ENCODE data around the gene WTIP.
A peak's percentile ranks its signal among the peaks of the same experiment; 100 is the strongest.

WTIP gene

DNA sequence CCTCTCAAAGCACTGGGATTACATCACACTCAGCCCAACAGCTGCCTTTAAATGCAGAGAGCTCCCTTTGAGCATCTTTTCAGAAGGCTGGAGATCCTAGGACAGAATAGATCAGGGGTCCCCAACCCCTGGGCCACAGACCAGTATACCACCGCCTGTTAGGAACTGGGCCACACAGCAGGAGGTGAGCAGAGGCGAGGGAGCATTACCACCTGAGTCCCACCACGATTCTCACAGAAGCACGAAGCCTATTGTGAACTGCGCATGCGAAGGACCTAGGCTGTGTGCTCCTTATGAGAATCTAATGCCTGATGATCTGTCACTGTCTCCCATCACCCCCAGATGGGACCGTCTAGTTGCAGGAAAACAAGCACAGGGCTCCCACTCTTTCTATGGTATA, 2.2 kb upstream of the WTIP start:
- no peak for DNase-seq

DNA sequence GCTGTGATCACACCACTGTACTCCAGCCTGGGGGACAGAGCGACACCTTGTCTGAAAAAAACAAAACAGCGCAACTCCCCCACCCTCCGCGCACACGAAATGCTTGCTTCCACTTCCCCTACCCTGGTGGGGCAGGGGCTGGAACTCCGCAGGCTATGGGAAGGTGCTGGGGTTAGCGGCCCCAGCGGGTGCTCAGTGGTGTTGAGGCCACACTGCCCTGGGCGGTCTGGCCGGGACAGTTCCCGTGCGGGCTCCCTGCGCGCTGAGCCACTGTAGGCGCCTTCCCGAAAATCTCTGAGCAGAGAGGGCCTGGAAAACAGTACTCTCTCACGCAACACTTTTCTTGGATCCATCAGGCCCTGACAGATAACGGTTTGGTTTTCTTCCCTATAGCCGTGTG, 1.1 kb upstream of the WTIP start:
- DNase-seq, result no peak

DNA sequence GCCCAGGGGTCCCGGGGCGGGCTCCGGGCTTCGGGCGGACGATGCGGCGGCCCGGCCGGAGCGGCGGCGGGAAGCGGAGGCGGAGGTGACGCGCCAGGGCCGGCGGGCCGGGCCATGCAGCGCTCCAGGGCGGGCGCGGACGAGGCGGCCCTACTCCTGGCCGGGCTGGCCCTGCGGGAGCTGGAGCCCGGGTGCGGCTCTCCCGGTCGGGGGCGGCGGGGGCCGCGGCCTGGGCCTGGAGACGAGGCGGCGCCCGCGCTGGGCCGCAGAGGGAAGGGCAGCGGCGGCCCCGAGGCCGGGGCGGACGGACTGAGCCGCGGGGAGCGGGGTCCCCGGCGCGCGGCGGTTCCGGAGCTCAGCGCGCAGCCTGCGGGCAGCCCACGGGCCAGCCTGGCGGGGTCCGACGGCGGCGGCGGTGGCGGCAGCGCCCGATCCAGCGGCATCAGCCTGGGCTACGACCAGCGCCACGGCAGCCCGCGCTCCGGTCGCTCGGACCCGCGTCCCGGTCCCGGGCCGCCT, 362 bp downstream of the WTIP start:
- no peak for DNase-seq

DNA sequence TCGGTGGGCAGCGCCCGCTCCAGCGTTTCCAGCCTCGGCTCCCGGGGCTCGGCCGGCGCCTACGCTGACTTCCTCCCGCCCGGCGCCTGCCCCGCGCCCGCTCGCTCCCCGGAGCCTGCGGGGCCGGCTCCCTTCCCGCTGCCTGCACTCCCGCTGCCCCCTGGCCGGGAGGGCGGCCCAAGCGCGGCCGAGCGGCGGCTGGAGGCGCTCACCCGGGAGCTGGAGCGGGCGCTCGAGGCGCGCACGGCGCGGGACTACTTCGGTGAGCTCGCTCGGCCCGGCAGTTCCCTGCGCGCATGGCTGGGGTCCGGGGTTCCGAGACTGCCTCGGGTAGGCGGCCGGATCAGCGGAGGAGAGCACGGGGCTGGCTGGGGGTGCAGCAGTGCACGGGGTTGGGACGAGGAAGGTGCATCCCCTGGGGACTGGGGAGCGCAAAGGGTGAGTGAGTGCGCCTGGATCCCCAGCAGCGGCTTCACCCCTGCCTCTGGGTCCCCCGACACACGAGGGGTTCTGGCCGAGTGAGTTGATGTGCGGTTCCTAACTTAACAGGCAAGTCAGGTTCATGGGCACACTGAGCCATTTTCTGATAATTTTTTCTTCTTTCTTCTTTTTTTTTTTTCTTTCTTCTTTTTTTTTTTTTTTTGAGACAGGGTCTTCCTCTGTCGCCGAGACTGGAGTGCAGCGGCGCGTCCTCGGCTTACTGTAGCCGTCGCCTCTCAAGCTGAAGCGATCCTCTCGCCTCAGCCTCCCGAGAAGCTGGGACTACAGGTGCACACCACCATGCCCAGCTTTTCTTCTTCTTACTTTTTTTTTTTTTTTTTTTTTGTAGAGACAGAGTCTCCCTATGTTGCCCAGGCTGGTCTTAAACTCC, 1.1 kb downstream of the WTIP start:
- DNase-seq, result peak; percentile 44

DNA sequence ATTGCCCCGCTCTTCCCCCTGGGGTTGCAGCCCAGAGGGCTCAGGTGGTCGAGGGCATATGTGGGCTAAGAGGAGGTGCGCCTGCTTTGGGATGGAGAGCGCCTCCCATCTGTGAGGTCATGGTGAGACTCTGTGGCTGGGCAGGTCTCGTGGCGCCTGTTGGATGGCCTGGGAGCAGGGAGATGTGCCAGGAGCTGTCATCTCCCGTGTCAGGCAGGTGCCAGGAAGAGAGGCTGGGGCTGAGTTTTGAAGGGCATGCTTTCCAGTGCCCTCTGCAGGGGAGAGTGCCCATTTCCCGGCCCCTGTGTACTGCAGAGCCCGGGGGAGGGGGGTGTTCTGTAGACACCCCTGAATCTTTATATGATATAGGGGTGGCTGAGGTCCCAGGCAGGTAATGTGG, 2.8 kb downstream of the WTIP start:
- DNase-seq, result no peak

DNA sequence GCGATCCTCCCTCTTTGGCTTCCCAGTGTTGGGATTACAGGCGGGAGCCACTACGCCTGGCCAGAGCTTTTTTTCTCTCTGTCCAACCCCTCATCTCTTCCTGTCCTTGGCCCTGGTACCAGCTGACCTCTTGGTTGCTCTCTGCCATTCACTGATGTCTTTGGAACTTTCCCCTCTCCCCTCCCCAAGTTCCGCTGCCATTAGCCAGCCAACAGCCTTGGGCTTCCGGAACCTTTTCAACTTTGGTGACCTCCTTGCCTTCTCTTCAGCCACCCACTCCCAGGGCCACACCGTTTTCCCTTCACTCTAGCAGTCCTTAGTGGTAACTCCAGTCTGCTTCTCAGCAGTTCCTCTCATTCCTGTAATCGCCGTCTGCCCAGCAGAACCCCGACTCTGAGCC, 4.3 kb downstream of the WTIP start:
- DNase-seq, result no peak

DNA sequence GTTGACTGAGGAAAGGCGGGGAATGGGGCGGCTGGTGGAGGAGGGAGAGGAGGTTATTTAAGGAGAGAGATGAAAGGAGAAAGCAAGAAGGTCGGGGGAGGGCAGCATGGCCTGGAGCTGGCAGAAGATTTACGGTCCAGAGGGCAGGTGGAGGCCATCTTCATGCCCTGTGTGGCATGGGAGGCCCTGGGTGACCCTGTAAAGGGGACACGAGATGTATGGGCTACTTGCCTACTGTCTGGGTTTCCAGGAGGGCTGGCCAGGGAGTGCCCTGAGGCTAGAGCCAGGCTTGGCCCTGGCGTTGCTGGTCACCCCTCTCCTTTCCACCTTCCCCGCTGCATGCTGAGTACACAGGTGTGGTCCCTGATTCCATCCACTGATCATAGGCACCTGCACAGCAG, 6.1 kb downstream of the WTIP start:
- no peak for DNase-seq

DNA sequence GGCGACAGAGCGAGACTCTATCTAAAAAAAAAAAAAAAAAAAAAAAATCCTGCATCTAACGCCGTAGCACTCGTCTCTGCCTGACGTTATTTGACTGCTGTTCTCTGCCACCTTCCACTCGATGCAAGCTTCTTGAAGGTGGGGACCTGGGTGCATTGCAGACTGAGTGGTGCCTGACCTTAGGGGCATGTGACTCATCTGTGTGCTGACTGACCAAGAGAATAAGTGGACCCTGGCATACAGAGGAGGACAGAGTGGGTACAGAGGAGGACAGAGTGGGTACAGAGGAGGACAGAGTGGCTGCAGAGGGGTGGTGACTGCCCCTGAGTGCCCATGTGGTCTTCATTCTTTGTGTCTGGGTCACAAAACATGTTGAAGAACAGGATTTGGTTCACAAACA, 7.6 kb downstream of the WTIP start:
- no peak for DNase-seq

DNA sequence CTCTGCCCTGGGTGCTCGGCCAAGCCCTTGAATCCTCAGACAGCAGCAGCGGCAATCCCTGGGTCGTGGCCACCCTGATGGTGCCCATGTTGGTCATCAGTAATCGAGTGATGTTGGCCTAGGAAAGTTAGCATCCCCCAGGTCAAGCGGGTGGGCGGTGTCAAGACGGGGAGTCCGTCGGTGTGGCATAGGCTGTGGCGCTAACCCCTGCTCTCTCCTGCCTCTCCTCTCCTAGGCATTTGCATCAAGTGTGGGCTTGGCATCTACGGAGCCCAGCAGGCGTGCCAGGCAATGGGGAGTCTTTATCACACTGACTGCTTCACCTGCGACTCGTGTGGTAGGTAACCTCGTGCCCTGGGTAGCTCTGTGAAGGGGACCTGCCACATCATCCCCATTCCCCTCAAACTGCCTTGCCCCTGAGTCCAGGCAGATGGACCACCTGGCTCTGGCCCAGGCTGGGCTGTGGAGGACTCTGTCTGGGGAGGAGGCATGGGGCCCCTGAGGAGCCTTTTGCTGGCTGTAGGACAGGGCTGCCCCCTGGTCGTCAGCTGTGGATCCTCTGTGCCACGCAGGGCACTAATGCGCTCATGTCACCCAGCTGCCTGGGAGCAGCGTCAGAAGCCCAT, 8.7 kb downstream of the WTIP start:
- DNase-seq, result no peak

DNA sequence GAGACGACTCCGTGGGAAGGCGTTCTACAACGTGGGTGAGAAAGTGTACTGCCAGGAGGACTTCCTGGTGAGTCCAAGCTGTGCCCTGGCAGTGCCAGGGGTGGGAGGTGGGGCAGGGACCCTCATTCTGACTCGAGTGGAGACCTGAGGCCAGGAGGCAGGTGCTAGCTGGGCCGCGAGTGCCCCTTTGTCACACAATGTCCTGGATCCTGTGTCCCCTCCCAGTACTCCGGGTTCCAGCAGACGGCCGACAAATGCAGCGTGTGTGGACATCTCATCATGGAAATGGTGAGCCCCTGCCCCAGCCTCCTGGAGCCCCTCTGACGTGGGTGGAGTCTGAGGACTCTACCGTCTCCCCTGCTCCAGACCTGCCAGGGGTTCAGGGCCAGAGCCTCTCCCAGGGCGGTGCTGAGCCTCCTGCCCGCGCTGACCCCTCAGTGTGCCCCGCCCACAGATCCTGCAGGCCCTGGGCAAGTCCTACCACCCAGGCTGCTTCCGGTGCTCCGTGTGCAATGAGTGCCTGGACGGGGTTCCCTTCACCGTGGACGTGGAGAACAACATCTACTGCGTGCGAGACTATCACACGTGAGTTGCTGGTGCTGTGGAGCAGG, 11.6 kb downstream of the WTIP start:
- DNase-seq, result no peak

DNA sequence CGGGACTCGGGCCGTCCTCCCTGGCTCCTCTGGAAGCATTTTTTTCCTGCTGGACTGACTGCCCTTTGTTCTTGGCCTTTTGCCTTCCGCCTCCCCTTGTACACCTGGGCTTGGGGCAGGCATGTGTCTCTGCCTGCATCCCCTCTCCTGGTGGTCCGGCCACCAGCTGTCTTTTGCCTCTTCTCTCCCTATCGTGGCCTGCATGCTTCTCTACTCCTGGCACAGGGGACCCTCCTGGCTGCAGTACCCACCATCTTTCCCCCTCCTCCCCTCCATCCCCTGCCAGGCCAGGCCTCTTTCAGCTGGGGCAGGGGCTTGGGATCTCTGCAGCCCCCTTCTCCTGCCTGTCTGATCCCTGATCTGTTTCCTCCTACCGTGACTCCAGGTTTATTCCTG, 12.1 kb downstream of the WTIP start:
- no peak for DNase-seq

DNA sequence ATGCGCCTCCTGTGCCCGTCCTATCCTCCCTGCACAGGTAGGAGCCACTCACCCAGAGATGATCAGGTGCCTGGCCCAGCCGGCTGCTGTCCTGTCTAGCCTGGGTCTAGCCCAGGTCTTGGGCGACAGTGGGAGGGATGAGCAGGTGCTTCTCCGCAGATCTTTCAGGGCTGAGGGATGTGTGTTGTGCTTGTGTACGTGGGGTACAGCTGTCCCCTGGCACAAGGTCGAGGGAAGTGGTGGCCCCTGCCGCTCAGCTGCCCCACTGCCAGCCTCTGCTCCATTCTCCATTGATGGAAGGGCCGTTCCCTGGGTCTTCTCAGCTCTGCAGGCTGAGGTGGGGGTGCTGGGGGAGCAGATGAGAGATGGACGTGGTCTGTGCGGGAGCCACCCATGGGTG, 13.0 kb downstream of the WTIP start:
- no peak for DNase-seq

DNA sequence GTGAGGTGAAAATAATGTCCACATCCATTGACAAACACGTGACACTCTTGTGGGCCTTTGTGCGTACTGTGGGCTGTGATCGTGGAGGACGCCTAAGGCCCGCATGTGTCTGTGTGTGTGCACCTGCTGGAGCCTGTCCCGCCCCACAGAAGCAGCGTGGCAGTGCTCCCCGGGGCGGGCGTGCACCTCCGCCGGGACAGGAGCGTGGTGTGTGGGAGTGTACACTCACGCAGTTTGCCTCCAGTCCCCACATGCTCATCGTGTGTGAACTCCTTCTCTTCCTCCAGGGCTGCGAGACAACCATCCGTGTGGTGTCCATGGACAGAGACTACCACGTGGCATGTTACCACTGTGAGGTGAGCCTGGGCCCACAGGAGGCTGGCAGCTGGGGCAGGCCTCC, 13.9 kb downstream of the WTIP start:
- DNase-seq, result no peak

DNA sequence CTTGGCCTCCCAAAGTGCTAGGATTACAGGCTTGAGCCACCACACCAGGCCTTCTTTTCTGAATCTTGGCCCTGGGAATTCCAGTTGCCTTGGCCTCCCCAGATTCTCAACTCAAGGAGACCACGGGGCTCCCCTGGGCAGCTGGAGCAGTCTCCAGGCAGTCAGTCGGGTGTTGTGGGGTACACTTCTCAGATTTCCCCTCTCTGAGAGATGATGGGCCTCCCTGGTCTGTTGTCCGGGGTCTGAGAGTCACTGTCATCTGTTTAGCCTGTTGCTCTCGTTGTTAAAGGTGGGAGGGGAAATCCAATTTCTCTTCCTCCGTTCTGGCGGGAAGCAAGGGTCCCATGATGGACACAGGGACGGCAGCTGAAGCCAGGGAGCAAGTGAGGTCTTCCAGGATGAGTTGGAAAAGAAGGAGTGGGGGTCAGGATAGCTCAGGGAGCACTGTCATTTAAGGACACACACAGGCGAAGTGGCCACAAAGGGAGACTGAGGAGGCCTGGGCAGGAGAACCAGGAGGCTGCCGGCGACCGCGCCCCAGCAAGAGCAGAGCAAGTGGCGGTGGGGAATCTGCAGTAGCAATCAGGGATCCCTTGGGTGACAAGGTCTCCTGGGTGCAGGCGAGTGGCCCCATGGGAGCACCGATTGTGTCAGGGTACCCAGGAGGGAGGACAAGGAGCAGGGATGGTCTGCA, 15.7 kb downstream of the WTIP start:
- DNase-seq, result no peak

DNA sequence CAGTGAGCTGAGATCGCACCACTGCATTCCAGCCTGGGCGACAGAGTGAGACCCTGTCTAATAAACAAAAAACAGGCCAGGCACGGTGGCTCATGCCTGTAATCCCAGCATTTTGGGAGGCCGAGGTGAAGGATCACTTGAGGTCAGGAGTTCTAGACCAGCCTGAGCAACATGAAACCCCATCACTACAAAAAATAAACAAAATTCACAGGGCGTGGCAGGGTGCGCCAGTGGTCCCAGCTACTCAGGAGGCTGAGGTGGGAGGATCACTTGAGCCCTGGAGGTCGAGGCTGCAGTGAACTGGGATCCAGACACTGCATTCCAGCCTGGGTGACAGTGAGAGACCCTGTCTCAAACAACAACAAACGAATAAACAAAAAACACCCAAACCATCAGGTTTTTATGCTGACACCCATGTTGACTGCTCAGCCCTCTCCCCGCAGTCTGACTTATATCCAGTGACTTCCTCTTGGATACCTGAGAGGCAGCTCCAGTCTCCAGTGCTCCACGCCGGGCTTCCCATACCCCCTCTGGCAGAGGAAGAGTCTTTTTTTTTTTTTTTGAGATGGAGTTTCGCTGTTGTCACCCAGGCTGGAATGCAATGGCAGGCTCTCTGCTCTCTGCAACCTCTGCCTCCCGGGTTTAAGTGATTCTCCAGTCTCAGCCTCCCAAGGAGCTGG, 17.7 kb downstream of the WTIP start:
- no peak for DNase-seq

DNA sequence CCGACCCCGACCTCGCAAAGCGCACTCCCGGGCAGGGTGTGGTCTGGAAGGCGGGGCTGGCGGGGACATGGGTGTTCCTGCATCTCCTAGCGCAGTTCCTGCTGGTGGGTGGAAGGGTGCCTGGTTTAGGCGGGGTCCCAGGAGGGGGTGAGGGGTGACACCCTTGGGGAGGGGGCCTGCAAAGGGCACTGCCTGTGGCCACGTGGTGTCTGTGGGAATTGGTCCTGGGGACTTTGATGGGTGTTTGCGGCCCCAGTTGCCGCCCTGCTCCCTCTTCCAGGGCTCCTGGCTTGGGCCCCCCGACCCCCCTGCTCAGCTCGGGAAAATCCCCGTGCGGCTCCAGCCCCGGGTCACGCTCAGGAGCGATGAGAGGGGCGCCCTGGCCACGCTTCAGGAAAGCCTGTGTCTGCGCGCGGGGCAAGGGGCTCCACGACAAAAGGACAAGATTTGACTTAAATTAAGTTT, 19.1 kb downstream of the WTIP start:
- no peak for DNase-seq

DNA sequence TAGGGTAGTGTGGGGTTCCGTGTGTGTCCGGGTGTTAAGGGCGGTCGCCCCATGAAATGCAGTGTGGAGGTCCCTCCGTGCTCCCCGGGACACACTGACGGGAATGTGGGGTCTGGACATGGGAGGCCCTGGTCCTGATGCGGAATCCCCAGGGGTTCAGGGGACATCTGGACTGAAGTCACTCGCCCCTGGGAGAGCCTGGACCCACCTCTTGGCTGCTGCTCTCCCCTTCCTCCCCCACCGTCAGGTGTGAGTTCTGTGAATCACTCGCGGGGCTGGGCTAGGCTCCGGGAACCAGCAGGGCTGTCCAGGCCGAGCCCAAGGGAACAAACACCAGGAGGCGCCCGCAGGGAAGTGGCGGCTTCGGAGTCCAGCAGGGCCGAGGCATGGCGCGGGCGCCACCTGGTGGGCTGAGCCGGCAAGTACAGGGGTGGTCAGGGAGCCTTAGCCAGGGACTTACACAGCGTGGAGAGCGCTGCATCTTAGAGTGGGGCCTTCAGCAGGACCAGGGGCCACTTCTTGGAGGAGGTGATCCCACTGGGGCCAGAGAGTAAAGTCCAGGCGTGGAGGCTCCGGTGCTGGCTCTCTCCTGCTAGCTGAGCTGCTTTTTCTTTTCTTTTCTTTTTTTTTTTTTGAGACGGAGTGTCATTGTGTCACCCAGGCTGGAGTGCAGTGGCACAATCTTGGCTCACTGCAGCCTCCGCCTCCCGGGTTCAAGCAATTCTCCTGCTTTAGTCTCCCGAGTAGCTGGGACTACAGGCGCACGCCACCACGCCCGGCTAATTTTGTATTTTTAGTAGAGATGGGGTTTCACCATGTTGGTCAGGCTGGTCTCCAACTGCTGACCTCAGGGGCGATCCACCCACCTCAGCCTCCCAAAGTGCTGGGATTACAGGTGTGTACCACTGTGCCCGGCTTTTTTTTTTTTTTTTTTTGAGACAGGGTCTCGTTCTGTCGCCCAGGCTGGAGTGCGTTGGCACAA, 20.1 kb downstream of the WTIP start:
- DNase-seq, result peak; percentile 86

DNA sequence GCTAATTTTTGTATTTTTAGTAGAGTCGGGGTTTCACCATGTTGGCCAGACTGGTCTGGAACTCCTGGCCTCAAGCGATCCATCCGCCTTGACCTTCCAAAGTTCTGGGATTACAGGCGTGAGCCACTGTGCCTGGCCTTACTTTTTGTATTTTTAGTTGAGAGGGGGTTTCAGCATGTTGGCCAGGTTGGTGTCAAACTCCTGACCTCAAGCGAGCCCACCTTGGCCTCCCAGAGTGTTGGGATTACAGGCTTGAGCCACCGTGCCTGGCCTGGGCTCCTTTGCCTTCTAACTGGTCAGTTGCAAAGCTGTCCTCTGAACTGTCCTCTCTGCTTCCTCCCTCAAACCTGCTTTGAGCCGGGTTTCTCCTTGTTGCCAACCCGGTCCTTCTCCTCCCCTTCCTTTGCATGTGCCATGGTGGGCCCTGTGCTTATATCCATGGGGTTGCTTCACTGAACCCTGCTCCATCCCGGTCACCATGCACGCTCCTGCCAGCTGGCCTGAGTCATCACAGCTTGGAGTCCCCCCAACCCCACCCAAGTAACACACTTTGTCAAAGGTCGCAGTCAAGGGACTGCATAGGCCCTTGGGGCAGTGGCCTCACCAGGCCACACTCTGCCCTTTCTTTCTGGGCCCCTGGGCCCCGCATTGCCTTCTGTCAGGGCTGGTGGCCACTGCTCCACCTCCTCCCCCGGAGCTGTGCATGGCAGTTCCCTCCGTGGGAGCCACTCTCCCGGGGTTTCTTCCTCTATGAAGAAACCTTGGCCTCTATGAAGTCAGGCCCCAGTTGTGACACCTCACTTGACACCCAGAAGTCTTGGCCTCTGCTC, 21.2 kb downstream of the WTIP start:
- no peak for DNase-seq

DNA sequence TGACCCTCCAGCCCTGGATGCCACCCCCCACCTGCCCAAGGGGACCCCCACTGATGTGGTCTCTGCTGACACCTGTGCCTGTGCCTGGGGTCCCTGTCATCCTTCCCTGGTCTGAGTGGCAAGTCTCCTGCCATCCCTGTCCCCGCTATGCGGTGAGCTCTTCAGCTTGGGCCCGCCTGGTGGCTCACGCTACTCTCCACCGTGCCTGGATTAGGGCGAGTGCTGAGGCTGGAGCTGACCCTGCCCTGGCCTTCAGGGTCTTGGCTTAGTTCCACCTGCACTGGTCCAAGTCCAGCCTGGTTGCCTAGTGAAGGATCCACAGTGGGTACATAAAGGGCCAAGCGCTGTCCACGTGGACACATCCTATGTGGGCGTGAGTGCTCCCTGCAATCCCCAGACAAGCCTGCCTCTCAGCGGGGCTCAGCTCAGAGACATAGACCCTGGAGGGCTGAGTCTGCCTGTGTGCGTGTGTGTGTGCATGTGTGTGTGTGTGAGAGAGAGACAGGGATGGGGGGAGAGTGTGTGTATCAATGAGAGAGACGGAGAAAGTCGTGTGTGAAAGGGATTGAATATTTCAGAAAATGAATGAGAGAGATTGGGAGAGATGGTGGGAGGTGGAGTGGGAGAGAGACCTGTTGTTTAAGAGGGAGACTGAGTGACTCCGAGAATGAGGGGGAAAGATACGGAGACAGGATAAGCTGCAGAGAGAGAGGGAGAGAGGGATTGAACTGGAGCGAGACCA, 22.1 kb downstream of the WTIP start:
- no peak for DNase-seq
